Embryonic facial prominence (tissue), 1 donor: ENCODE data around the gene GJD3.

Experiments
- DNase-seq: peaks from one replicate; pipeline ENCODE4 v3.0.0-alpha.2; 2016; ENCODE audit errors: extremely low spot score

Gene GJD3

GRCh38 chr17:40340880-40341807 lies 23.4 kb downstream of the GJD3 start:
- no peak for DNase-seq

- no peak for DNase-seq
These were observed 24.2 kb downstream of the GJD3 start for GRCh38 chr17:40340327-40340726.

- no peak for DNase-seq
These were observed 25.4 kb downstream of the GJD3 start for GRCh38 chr17:40338941-40339649.

GRCh38 chr17:40338058-40338457 lies 26.5 kb downstream of the GJD3 start:
- DNase-seq: no peak

GRCh38 chr17:40337351-40337750 lies 27.2 kb downstream of the GJD3 start:
- no peak for DNase-seq

GRCh38 chr17:40335620-40336019 lies 28.9 kb downstream of the GJD3 start:
- DNase-seq: no peak

GRCh38 chr17:40333781-40334448 lies 30.6 kb downstream of the GJD3 start:
- no peak for DNase-seq

GRCh38 chr17:40331743-40332641 lies 32.5 kb downstream of the GJD3 start:
- no peak for DNase-seq

GRCh38 chr17:40330850-40331470 lies 33.6 kb downstream of the GJD3 start:
- DNase-seq: no peak

- no peak for DNase-seq
These were observed 34.4 kb downstream of the GJD3 start for GRCh38 chr17:40329839-40330794.

- no peak for DNase-seq
These were observed 36.2 kb downstream of the GJD3 start for GRCh38 chr17:40328386-40328766.

- no peak for DNase-seq
These were observed 36.7 kb downstream of the GJD3 start for GRCh38 chr17:40327735-40328385.

GRCh38 chr17:40327244-40327729 lies 37.2 kb downstream of the GJD3 start:
- no peak for DNase-seq

- no peak for DNase-seq
These were observed 37.7 kb downstream of the GJD3 start for GRCh38 chr17:40326832-40327199.

- no peak for DNase-seq
These were observed 38.3 kb downstream of the GJD3 start for GRCh38 chr17:40326014-40326831.

GRCh38 chr17:40325156-40326013 lies 39.2 kb downstream of the GJD3 start:
- DNase-seq: no peak
